Heart left ventricle (tissue), 16 donors: ENCODE data around the gene LAMA4. TPM values are rescaled to one million over a fixed set of nuclear protein-coding genes. Genes with fewer than 3 reads are reported as not detected.

Experiments
- ATAC-seq, 4 donors: fragments of 200-7000 bp; cut with Tn5 transposase; one replicate each; pipeline ENCODE4 v1.9.1; 2020 to 2022; ENCODE audit warnings: moderate library complexity in 4 of 4, mild to moderate bottlenecking in 3 of 4, moderate number of reproducible peaks in 1 of 4
- DNase-seq, 5 donors: peaks; one replicate each; pipeline ENCODE4 v3.0.0-alpha.2; 2020
- H3K27ac ChIP-seq, 12 donors: fragments of 200-600 bp; sonication (generic) in 4 of 12; one replicate each; pipeline versions ENCODE4 v1.5.0 to v1.8.0; 2016 to 2022; ENCODE audit warnings: mild to moderate bottlenecking in 2 of 12
- H3K27me3 ChIP-seq, 9 donors: fragments of 200-600 bp; sonication (generic) in 2 of 9; one replicate each; pipeline versions ENCODE4 v1.5.1 to v1.8.0; 2016 to 2022; ENCODE audit warnings: mild to moderate bottlenecking in 3 of 9
- H3K36me3 ChIP-seq, 9 donors: fragments of 200-600 bp; sonication (generic) in 2 of 9; one replicate each; pipeline versions ENCODE4 v1.5.0 to v1.8.0; 2018 to 2022; ENCODE audit warnings: mild to moderate bottlenecking in 2 of 9
- H3K4me1 ChIP-seq, 12 donors: fragments of 200-600 bp; sonication (generic) in 4 of 12; one replicate each; pipeline versions ENCODE4 v1.5.0 to v1.8.0; 2016 to 2022; ENCODE audit warnings: mild to moderate bottlenecking in 3 of 12
- H3K4me3 ChIP-seq, 12 donors: fragments of 200-600 bp; sonication (generic) in 4 of 12; one replicate each; pipeline versions ENCODE4 v1.5.0 to v1.8.0; 2017 to 2022; ENCODE audit warnings: mild to moderate bottlenecking in 9 of 12, moderate library complexity in 4 of 12
- H3K9me3 ChIP-seq, 12 donors: fragments of 200-600 bp; sonication (generic) in 4 of 12; one replicate each; pipeline versions ENCODE4 v1.5.0 to v1.8.0; 2016 to 2022; ENCODE audit warnings: mild to moderate bottlenecking in 1 of 12
- POLR2A ChIP-seq, 2 donors: fragments of 450-650 bp; IDR thresholded peaks; one replicate each; pipeline ENCODE4 v1.6.1; 2017; ENCODE audit warnings: antibody characterized with exemption in 2 of 2, mild to moderate bottlenecking in 2 of 2, moderate library complexity in 2 of 2
- WGBS, 4 donors: extraction: QIAGEN DNeasy Blood & Tissue Kit in 2 of 4; methylation state at CpG; one replicate each; pipeline versions ENCODE4 v1.1.5 to v1.1.7; 2013 to 2018; 5-methylcytosine and 5-hydroxymethylcytosine counted together
- intact Hi-C, 10 donors: fragments of 100-400 bp; cut with DNase I; formaldehyde crosslinking; loops; one replicate each; pipeline versions ENCODE4 v1.11.1 to v1.14.2; 2022
- polyA plus RNA-seq, 2 donors: library from polyadenylated mRNA; stranded (reverse); fragments of 200-250 nt; gene quantifications; one replicate each; pipeline ENCODE4 v1.2.3, GENCODE V29; 2013
- total RNA-seq, 9 donors: library from RNA; depleted of rRNA in 2 of 9; stranded (reverse); fragments of >200 nt in 2 of 9; fragmentation: NEBNext Ultra II Directional in 3 of 9; extraction: Animal tissue kit (Norgen Biotek cat#: 25700) in 3 of 9; gene quantifications; one replicate each; pipeline versions ENCODE4 v1.1.0 to v1.2.4, GENCODE V29; 2016 to 2023
- TF ChIP-seq, protein P1 (sequence below), 12 donors: fragments of 200-600 bp; sonication (generic) in 4 of 12; IDR thresholded peaks; one replicate each; pipeline versions ENCODE4 v1.5.0 to v1.8.0; 2018 to 2022; ENCODE audit warnings: antibody characterized with exemption in 12 of 12, mild to moderate bottlenecking in 5 of 12
- donor health status: ischemic (EF 13 %, LVEDD 7.1; RV severe dilation, severe dysfunction).
- donor health status: healthy with polysubstance abuse.
- donor health status: DM: no; HTN: yes; CAD: no.
- donor health status: DM: no; HTN: no; CAD: no.
- donor health status: ischemic (EF 25% LVEDD 6.9; RV normal size, moderate dysfunction).
- donor health status: ischemic (EF 25% LVEDD 5.7; RV mildly dilated, moderate dysfunction).
- donor health status: healthy.
- donor health status: DM: yes; HTN: yes; CAD: no.
- donor health status: ischemic (EF 35%, LVEDD 5.7; RV mildly dilated, moderate dysfunction).
- donor health status: nonischemic (EF 11% LVEDD 7.7; RV severe dilation, severe dysfunction).
- donor health status: DM: yes; HTN: yes; CAD: no.
- donor health status: PGD.
- donor health status: ischemic (EF 29% LVEDD 5.4; RV normal size, mild dysfunction).
- donor health status: nonischemic (EF 23%, LVEDD 6.1; RV moderate dilation, normal function).

Gene LAMA4
- total and polyA plus RNA-seq, 11 donors: 23.8 to 132 (median 56.9) TPM

DNA sequence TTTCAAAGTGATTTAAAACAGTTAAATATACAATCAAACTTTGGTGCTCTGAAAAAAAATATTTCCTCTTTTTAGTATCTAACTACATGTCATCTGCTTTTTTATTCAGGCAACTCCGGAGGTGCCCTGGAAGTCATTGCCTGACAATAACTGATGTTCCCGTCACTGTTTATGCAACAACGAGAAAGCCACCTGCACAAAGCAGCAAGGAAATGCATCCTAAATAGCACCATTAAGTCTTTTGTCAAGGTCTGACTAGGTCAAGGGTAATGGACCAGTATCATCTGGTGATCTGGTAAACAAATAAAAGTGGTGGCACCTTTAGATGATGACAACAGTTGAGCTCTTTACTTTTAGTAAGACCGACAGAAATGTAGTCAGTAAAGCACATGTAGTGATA is 153.8 kb downstream of the LAMA4 start:
- ATAC-seq (peak in 2 of 4 donors; percentile 24 to 83), DNase-seq (no peak)
- Histone ChIP-seq H3K36me3 (peaks cover 0 to 47% (median 10%) of the 10 kb centered on the region in 9 donors), H3K9me3 (peaks cover 0 to 4% (median 0%) of the 10 kb centered on the region in 12 donors), H3K4me3 (no peak overlapping the region), H3K4me1 (peaks cover 0 to 14% (median 0%) of the 10 kb centered on the region in 12 donors), H3K27me3 (no peaks in the 10 kb centered on the region), H3K27ac (peak overlapping the region in 3 of 12 donors; percentile 0 to 24 (median 10))
- no peak for TF ChIP-seq POLR2A (IDR thresholded peaks at IDR 0.05)
- TF ChIP-seq, protein P1, sequence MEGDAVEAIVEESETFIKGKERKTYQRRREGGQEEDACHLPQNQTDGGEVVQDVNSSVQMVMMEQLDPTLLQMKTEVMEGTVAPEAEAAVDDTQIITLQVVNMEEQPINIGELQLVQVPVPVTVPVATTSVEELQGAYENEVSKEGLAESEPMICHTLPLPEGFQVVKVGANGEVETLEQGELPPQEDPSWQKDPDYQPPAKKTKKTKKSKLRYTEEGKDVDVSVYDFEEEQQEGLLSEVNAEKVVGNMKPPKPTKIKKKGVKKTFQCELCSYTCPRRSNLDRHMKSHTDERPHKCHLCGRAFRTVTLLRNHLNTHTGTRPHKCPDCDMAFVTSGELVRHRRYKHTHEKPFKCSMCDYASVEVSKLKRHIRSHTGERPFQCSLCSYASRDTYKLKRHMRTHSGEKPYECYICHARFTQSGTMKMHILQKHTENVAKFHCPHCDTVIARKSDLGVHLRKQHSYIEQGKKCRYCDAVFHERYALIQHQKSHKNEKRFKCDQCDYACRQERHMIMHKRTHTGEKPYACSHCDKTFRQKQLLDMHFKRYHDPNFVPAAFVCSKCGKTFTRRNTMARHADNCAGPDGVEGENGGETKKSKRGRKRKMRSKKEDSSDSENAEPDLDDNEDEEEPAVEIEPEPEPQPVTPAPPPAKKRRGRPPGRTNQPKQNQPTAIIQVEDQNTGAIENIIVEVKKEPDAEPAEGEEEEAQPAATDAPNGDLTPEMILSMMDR (IDR thresholded peaks at IDR 0.05): no peak
- intact Hi-C loops: no loop called here
- 59 to 71% (median 65%) methylated on average over 4 of the region's 4 CpGs for WGBS, 4 donors

DNA sequence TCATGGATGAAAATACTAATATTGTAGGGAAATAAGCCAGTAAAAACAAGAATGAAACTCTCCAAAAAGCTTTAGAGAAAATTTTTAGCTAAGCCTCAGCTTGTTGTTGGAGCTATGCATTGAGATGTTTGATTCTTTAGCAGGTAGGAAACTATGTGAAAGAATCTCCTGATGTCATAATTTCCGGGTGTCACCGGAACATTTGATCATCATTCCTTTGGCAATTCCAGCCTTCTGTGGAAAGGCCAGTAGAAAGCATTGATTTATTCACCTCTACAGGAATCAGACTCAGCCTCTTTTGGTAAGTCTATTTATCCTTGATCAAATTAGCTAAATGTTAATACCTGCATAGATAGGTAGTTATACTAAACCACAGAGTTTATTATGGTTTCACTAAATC is 157.5 kb downstream of the LAMA4 start:
- H3K36me3 ChIP-seq: peaks cover 0 to 32% (median 10%) of the 10 kb centered on the region in 9 donors
- DNase-seq (no peak), ATAC-seq (no peak)
- no peaks in the 10 kb centered on the region for H3K27me3 ChIP-seq
- peaks cover 0 to 10% (median 0%) of the 10 kb centered on the region in 12 donors for H3K4me1 ChIP-seq
- H3K27ac ChIP-seq: no peak overlapping the region
- H3K9me3 ChIP-seq: no peaks in the 10 kb centered on the region
- WGBS, 4 donors: 68 to 96% (median 95%) methylated on average over 2 of the region's 2 CpGs
- TF ChIP-seq, protein P1 (IDR thresholded peaks at IDR 0.05): no peak
- TF ChIP-seq POLR2A (IDR thresholded peaks at IDR 0.05): no peak
- intact Hi-C loops: no loop called here
- no peak overlapping the region for H3K4me3 ChIP-seq

DNA sequence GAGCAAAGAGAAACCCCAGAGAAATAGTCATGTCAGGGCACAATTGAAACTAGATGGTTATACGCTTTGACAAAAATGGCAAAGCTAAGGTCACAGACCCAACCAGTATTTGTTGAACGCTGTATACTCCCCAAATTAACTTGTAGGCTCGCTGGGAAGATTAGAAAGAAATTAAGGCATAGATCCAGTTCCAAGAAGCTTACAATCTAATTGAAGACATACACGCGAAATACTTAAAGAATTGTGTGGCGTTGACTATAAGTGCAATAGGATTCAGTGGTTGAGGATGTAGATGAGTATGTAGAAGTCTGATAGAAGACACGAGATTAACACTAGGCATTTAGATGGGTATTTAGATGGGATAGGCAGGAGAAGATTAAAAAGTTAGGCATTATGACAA is 166.5 kb downstream of the LAMA4 start:
- DNase-seq (no peak), ATAC-seq (no peak)
- peaks cover 0 to 26% (median 16%) of the 10 kb centered on the region in 9 donors for H3K36me3 ChIP-seq
- intact Hi-C loops: no loop called here
- no peak for TF ChIP-seq POLR2A (IDR thresholded peaks at IDR 0.05)
- TF ChIP-seq, protein P1 (IDR thresholded peaks at IDR 0.05): no peak
- H3K27ac ChIP-seq: peak overlapping the region; percentile 73 to 92 (median 86)
- peaks cover 0 to 35% (median 17%) of the 10 kb centered on the region in 12 donors for H3K4me1 ChIP-seq
- H3K4me3 ChIP-seq: peak overlapping the region; percentile 62 to 88 (median 80)
- WGBS, 4 donors: 16 to 21% (median 20%) methylated on average over 7 of the region's 7 CpGs
- no peaks in the 10 kb centered on the region for H3K9me3 ChIP-seq
- no peaks in the 10 kb centered on the region for H3K27me3 ChIP-seq

DNA sequence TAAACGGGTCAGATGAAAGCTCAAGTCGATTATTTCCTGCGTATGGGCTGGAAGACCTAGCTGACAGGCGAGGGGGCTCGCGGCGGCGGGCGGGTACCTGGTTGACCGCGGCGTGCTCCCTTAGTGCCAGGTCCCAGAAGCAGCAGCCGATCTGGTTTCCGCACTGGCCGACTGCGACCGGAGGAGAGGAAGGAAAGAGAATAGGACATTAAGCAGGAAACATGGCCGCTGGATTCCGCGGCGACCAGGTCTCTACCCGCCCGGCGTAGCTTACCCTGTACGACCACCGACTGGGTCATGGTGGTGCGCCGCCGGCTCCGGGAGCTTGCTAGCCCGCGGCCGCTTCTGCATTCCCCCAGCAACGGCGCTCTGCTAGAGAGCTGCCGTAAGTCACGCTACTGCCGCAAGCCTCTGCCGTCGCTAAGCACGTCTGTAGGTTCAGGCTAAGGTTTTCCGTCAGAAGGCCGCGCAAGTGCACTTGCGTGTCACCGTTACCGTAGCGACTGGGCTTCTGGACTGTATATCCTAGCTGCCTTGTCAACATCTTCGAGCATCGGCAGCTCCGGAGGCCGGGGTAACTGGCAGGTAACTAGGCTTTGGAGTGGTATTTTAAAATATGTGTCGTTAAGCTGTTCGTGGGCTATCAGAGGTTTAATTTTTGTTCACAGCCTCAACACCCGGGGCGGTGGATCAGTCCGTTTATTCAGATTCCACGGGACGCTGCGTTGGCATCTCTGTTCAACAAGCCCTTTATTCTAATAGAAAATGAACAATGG is 167.0 kb downstream of the LAMA4 start, which contains the start of the genes FAM229B and TUBE1:
TSS of gene FAM229B (plus strand) at position 456 of the 776 bp plus-strand sequence. CDS start 11,693 bp downstream, outside the sequence.
TSS of gene TUBE1 (minus strand) at position 347 of the 776 bp plus-strand sequence. CDS start at position 299, 48 bp downstream.
- H3K36me3 ChIP-seq: peaks cover 0 to 32% (median 16%) of the 10 kb centered on the region in 9 donors
- TF ChIP-seq, protein P1 (IDR thresholded peaks at IDR 0.05): peak in 1 of 12 donors; percentile 34
- peak in 1 of 2 donors; percentile 91 for TF ChIP-seq POLR2A (IDR thresholded peaks at IDR 0.05)
- intact Hi-C loops: no loop called here
- H3K27me3 ChIP-seq: no peaks in the 10 kb centered on the region
- H3K27ac ChIP-seq: peak within 1 kb of the TSS; percentile 73 to 92 (median 86)
- peak within 1 kb of the TSS; percentile 62 to 88 (median 80) for H3K4me3 ChIP-seq
- WGBS, 4 donors: 0 to 1% (median 0%) methylated on average over 24 to 60 of the region's 60 CpGs
- no peaks in the 10 kb centered on the region for H3K9me3 ChIP-seq
- peak; percentile 93 to 97 (median 93) for DNase-seq
- peak; percentile 89 to 97 (median 94) for ATAC-seq
- H3K4me1 ChIP-seq: peaks cover 0 to 35% (median 17%) of the 10 kb centered on the region in 12 donors
